Thymus (tissue), 11 donors: Measurements from ENCODE around the gene ANO7. TPM values are rescaled to one million over a fixed set of nuclear protein-coding genes. Genes with fewer than 3 reads are reported as not detected.

Experiments used
- DNase-seq, 9 donors: peaks; one replicate each; pipeline ENCODE4 v3.0.0-alpha.2; 2013; ENCODE audit warnings: low spot score in 9 of 9, low read depth in 6 of 9, missing footprints in 1 of 9
- H3K27ac ChIP-seq, 2 donors: one replicate each; pipeline ENCODE4 v1.5.1; 2013; ENCODE audit warnings: control low read depth in 1 of 2, low read depth in 1 of 2, low read length in 1 of 2, mild to moderate bottlenecking in 1 of 2, moderate library complexity in 1 of 2
- H3K27me3 ChIP-seq, 2 donors: one replicate each; pipeline ENCODE4 v1.5.1; 2013; ENCODE audit warnings: low read length in 1 of 2; ENCODE audit not compliant: control insufficient read depth in 2 of 2, insufficient read depth in 1 of 2
- H3K36me3 ChIP-seq, 2 donors: one replicate each; pipeline ENCODE4 v1.5.1; 2013; ENCODE audit warnings: low read length in 1 of 2, mild to moderate bottlenecking in 1 of 2, moderate library complexity in 1 of 2; ENCODE audit not compliant: control insufficient read depth in 2 of 2, insufficient read depth in 2 of 2
- H3K4me1 ChIP-seq, 2 donors: one replicate each; pipeline ENCODE4 v1.5.1; 2013; ENCODE audit warnings: low read length in 2 of 2; ENCODE audit not compliant: control insufficient read depth in 2 of 2, insufficient read depth in 2 of 2
- H3K4me3 ChIP-seq, 2 donors: one replicate each; pipeline ENCODE4 v1.5.1; 2013; ENCODE audit warnings: low read length in 2 of 2, control low read depth in 1 of 2, mild to moderate bottlenecking in 1 of 2
- H3K9me3 ChIP-seq, 2 donors: one replicate each; pipeline ENCODE4 v1.5.1; 2013; ENCODE audit warnings: low read length in 1 of 2, mild to moderate bottlenecking in 1 of 2; ENCODE audit not compliant: control insufficient read depth in 2 of 2, insufficient read depth in 1 of 2
- WGBS: extraction: QIAGEN DNeasy Blood & Tissue Kit; methylation state at CpG from one replicate; pipeline ENCODE4 v1.1.7; 2013; 5-methylcytosine and 5-hydroxymethylcytosine counted together
- polyA plus RNA-seq: library from polyadenylated mRNA; stranded (reverse); fragments of 200-250 nt; gene quantifications from one replicate; pipeline ENCODE4 v1.2.3, GENCODE V29; 2013
- total RNA-seq: library from RNA; stranded (reverse); fragments of 120-200 nt; gene quantifications from one replicate; pipeline ENCODE4 v1.2.4, GENCODE V29; 2013
- donor health status: healthy.

ANO7 gene
- total and polyA plus RNA-seq, 2 donors: 0.09 to 0.41 TPM

GRCh38 chr2:241256168-241256545, 67.7 kb downstream of the ANO7 start:
- no peak overlapping the region for H3K4me3 ChIP-seq
- H3K27me3 ChIP-seq: no peaks in the 10 kb centered on the region
- no peaks in the 10 kb centered on the region for H3K4me1 ChIP-seq
- H3K36me3 ChIP-seq: peaks cover 72 to 78% of the 10 kb centered on the region in 2 donors
- 98% methylated on average over 11 of the region's 11 CpGs for WGBS
- no peaks in the 10 kb centered on the region for H3K9me3 ChIP-seq
- no peak for DNase-seq
- no peak overlapping the region for H3K27ac ChIP-seq

DNA sequence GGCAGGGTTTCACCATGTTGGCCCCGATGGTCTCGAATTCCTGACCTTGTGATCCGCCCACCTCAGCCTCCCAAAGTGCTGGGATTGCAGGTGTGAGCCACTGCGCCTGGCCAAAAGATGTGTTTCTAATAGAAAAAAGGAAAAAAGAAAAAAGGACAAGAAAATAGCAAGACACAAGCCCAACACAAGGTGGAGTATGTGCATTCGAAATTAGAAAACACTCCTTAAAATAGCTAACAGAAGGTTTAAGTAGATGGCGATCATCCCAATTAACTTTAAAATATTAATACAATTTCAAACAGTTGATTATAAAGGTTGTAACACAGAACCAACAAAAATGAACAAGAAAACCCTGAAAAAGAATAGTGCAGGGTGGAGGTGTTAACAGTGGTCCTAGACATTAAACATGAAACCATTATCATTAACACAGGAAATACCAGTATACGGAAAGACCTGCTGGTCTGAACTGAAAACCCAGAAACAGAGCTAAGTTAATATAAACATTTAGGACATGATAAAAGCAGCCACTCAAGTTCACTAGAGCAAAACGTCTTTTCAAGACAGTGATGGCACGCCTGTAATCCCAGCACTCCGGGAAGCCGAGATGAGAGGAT, 69.0 kb downstream of the ANO7 start:
- DNase-seq: no peak
- no peak overlapping the region for H3K4me3 ChIP-seq
- 96% methylated on average over 11 of the region's 11 CpGs for WGBS
- H3K27ac ChIP-seq: no peak overlapping the region
- H3K27me3 ChIP-seq: no peaks in the 10 kb centered on the region
- no peaks in the 10 kb centered on the region for H3K4me1 ChIP-seq
- H3K9me3 ChIP-seq: no peaks in the 10 kb centered on the region
- peaks cover 70 to 79% of the 10 kb centered on the region in 2 donors for H3K36me3 ChIP-seq

GRCh38 chr2:241258505-241259280, 70.2 kb downstream of the ANO7 start:
- H3K36me3 ChIP-seq: peaks cover 67 to 79% of the 10 kb centered on the region in 2 donors
- no peak for DNase-seq
- H3K4me1 ChIP-seq: no peaks in the 10 kb centered on the region
- H3K9me3 ChIP-seq: no peaks in the 10 kb centered on the region
- H3K27me3 ChIP-seq: no peaks in the 10 kb centered on the region
- no peak overlapping the region for H3K4me3 ChIP-seq
- 91% methylated on average over 8 of the region's 8 CpGs for WGBS
- H3K27ac ChIP-seq: no peak overlapping the region

- over 99% methylated on average over 3 of the region's 3 CpGs for WGBS
- no peak overlapping the region for H3K4me3 ChIP-seq
These were observed 72.4 kb downstream of the ANO7 start for GRCh38 chr2:241260911-241261310.

GRCh38 chr2:241261628-241262027, 73.2 kb downstream of the ANO7 start:
- Histone ChIP-seq H3K27ac (no peak overlapping the region), H3K36me3 (peaks cover 57 to 76% of the 10 kb centered on the region in 2 donors), H3K27me3 (no peaks in the 10 kb centered on the region), H3K4me3 (no peak overlapping the region), H3K9me3 (no peaks in the 10 kb centered on the region), H3K4me1 (no peaks in the 10 kb centered on the region)
- WGBS: over 99% methylated on average over 4 of the region's 4 CpGs
- DNase-seq: no peak

More at GRCh38 chr2:241260911-241261310, 72.4 kb downstream of the ANO7 start:
- Histone ChIP-seq H3K27me3 (no peaks in the 10 kb centered on the region), H3K4me1 (no peaks in the 10 kb centered on the region), H3K36me3 (peaks cover 60 to 76% of the 10 kb centered on the region in 2 donors), H3K27ac (no peak overlapping the region), H3K9me3 (no peaks in the 10 kb centered on the region)
- DNase-seq: no peak

DNA sequence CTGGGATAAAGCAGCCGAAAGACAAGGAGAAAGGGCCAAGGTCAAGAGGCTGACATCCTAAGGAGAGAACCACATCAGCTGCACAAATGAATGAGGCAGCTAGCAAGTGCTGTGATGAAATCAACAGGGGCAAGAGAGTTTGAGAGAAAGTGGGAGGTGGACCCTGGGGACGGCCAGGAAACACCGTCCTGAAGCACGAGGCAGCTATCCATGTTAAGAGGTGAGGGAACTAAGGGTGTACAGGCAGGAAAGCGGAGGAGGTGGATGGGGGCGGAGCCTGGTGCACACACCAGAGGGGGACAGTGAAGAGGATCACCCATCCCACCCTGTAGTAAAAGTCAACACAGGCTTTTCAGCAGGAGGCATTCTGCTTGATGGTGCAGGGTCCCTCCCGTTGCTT, 74.6 kb downstream of the ANO7 start:
- Histone ChIP-seq H3K27ac (no peak overlapping the region), H3K4me1 (no peaks in the 10 kb centered on the region)
- WGBS: 97% methylated on average over 7 of the region's 7 CpGs

GRCh38 chr2:241265506-241265905, 77.0 kb downstream of the ANO7 start:
- no peak overlapping the region for H3K4me3 ChIP-seq
- H3K27me3 ChIP-seq: no peaks in the 10 kb centered on the region
- H3K4me1 ChIP-seq: peaks cover 0 to 2% of the 10 kb centered on the region in 2 donors
- peaks cover 40 to 63% of the 10 kb centered on the region in 2 donors for H3K36me3 ChIP-seq
- WGBS: 98% methylated on average over 5 of the region's 5 CpGs
- no peaks in the 10 kb centered on the region for H3K9me3 ChIP-seq
- H3K27ac ChIP-seq: no peak overlapping the region
- no peak for DNase-seq

More for the DNA sequence above, 74.6 kb downstream of the ANO7 start:
- Histone ChIP-seq H3K4me3 (no peak overlapping the region), H3K36me3 (peaks cover 50 to 79% of the 10 kb centered on the region in 2 donors), H3K27me3 (no peaks in the 10 kb centered on the region), H3K9me3 (no peaks in the 10 kb centered on the region)
- DNase-seq: no peak

GRCh38 chr2:241267249-241268067, 79.0 kb downstream of the ANO7 start:
- H3K4me1 ChIP-seq: peaks cover 3 to 8% of the 10 kb centered on the region in 2 donors
- peaks cover 26 to 44% of the 10 kb centered on the region in 2 donors for H3K36me3 ChIP-seq
- H3K27ac ChIP-seq: no peak overlapping the region
- 87% methylated on average over 12 of the region's 12 CpGs for WGBS
- H3K27me3 ChIP-seq: peaks cover 0 to 8% of the 10 kb centered on the region in 2 donors
- H3K4me3 ChIP-seq: no peak overlapping the region
- DNase-seq: no peak
- H3K9me3 ChIP-seq: no peaks in the 10 kb centered on the region

GRCh38 chr2:241268306-241268705, 79.8 kb downstream of the ANO7 start:
- Histone ChIP-seq H3K9me3 (no peaks in the 10 kb centered on the region), H3K4me3 (no peak overlapping the region), H3K36me3 (peaks cover 18 to 35% of the 10 kb centered on the region in 2 donors), H3K27ac (no peak overlapping the region), H3K4me1 (peaks cover 3 to 13% of the 10 kb centered on the region in 2 donors), H3K27me3 (peaks cover 2 to 14% of the 10 kb centered on the region in 2 donors)
- no peak for DNase-seq
- 93% methylated on average over 7 of the region's 7 CpGs for WGBS
